Colonic mucosa (tissue), 4 donors: ENCODE measurements around the gene GDAP1L1. TPM values are rescaled to one million over a fixed set of nuclear protein-coding genes. Genes with fewer than 3 reads are reported as not detected.

Experiments used
- DNase-seq: peaks from one replicate; pipeline ENCODE4 v3.0.0-alpha.2; 2020
- H3K27ac ChIP-seq: fragments of 200-600 bp; one replicate; pipeline ENCODE4 v1.8.0; 2021
- H3K27me3 ChIP-seq: fragments of 200-600 bp; one replicate; pipeline ENCODE4 v1.8.0; 2021
- H3K36me3 ChIP-seq: fragments of 200-600 bp; one replicate; pipeline ENCODE4 v1.8.0; 2021
- H3K4me1 ChIP-seq: fragments of 200-600 bp; one replicate; pipeline ENCODE4 v1.8.0; 2021; ENCODE audit warnings: mild to moderate bottlenecking
- H3K4me3 ChIP-seq: fragments of 200-600 bp; one replicate; pipeline ENCODE4 v1.8.0; 2021
- H3K9ac ChIP-seq, 2 donors: one replicate each; pipeline ENCODE4 v1.7.0; 2013; ENCODE audit warnings: control low read depth in 2 of 2, low read depth in 2 of 2, low read length in 2 of 2
- H3K9me3 ChIP-seq: fragments of 200-600 bp; one replicate; pipeline ENCODE4 v1.8.0; 2021
- CTCF ChIP-seq: fragments of 200-600 bp; IDR thresholded peaks from one replicate; pipeline ENCODE4 v1.8.0; 2022; ENCODE audit warnings: antibody characterized with exemption, mild to moderate bottlenecking
- intact Hi-C: fragments of 100-400 bp; cut with DNase I; formaldehyde crosslinking; loops from one replicate; pipeline ENCODE4 v1.14.1; 2022
- total RNA-seq, 2 donors: library from RNA; stranded (reverse); fragmentation: NEBNext Ultra II Directional in 1 of 2; extraction: Animal tissue kit (Norgen Biotek cat#: 25700) in 1 of 2; gene quantifications; one replicate each; pipeline ENCODE4 v1.2.1, GENCODE V29; 2021
- donor health status: healthy.
- donor health status: DM: no; HTN: no; CAD: no.
- donor health status: DM: no; HTN: no; CAD: no.

GDAP1L1 gene
- total RNA-seq, 2 donors from 2014 or later, result not detected

GRCh38 chr20:44282192-44282591 is 35.1 kb downstream of the GDAP1L1 start:
- TF ChIP-seq CTCF, result no peak
- Histone ChIP-seq H3K9me3 (no peaks in the 10 kb centered on the region), H3K36me3 (no peaks in the 10 kb centered on the region), H3K27ac (no peak overlapping the region), H3K9ac (no peak overlapping the region), H3K4me1 (no peaks in the 10 kb centered on the region), H3K27me3 (no peaks in the 10 kb centered on the region), H3K4me3 (no peak overlapping the region)
- DNase-seq, result no peak
- intact Hi-C loops, result no loop called here

- Histone ChIP-seq H3K9me3 (no peaks in the 10 kb centered on the region), H3K4me3 (no peak overlapping the region), H3K9ac (no peak overlapping the region), H3K27ac (no peak overlapping the region), H3K4me1 (no peaks in the 10 kb centered on the region), H3K27me3 (no peaks in the 10 kb centered on the region), H3K36me3 (no peaks in the 10 kb centered on the region)
- TF ChIP-seq CTCF, result no peak
- intact Hi-C loops, result no loop called here
- DNase-seq, result no peak
These were observed 36.9 kb downstream of the GDAP1L1 start for GRCh38 chr20:44284032-44284431.

- no peak for TF ChIP-seq CTCF
- Histone ChIP-seq H3K9ac (no peak overlapping the region), H3K27ac (no peak overlapping the region), H3K27me3 (no peaks in the 10 kb centered on the region), H3K9me3 (no peaks in the 10 kb centered on the region), H3K4me3 (no peak overlapping the region), H3K4me1 (no peaks in the 10 kb centered on the region), H3K36me3 (no peaks in the 10 kb centered on the region)
- peak; percentile 66 for DNase-seq
- intact Hi-C loops, result no loop called here
These were observed 40.4 kb downstream of the GDAP1L1 start for GRCh38 chr20:44287272-44288097.

GRCh38 chr20:44288252-44288651 is 41.1 kb downstream of the GDAP1L1 start:
- intact Hi-C loops, result no loop called here
- TF ChIP-seq CTCF, result no peak
- Histone ChIP-seq H3K4me1 (no peaks in the 10 kb centered on the region), H3K9me3 (no peaks in the 10 kb centered on the region), H3K36me3 (no peaks in the 10 kb centered on the region), H3K27me3 (no peaks in the 10 kb centered on the region), H3K9ac (no peak overlapping the region), H3K4me3 (no peak overlapping the region), H3K27ac (no peak overlapping the region)
- DNase-seq, result peak; percentile 28

- Histone ChIP-seq H3K36me3 (no peaks in the 10 kb centered on the region), H3K27me3 (no peaks in the 10 kb centered on the region), H3K9me3 (no peaks in the 10 kb centered on the region), H3K9ac (no peak overlapping the region), H3K4me3 (no peak overlapping the region), H3K27ac (no peak overlapping the region), H3K4me1 (no peaks in the 10 kb centered on the region)
- no peak for DNase-seq
- no peak for TF ChIP-seq CTCF
- intact Hi-C loops, result no loop called here
These were observed 44.6 kb downstream of the GDAP1L1 start for GRCh38 chr20:44291754-44292153.
